IMR-90 (cell line): ENCODE data around the gene ATP5PB. TPM values are rescaled to one million over a fixed set of nuclear protein-coding genes. Genes with fewer than 3 reads are reported as not detected.

Experiments
- ATAC-seq: fragments of 200-7000 bp; cut with Tn5 transposase; 2 replicates; pipeline ENCODE4 v1.9.1; 2020; ENCODE audit warnings: low read depth, mild to moderate bottlenecking, moderate library complexity
- Bru-seq: library from RNA; stranded (reverse); fragments of 400-500 nt; gene quantifications from one replicate; lab custom pipeline; 2021; lab: Mats Ljungman, UMichigan
- BruChase-seq, 2 experiments: library from RNA; stranded (reverse); fragments of 400-500 nt; gene quantifications; one replicate each; lab custom pipeline; 2021; lab: Mats Ljungman, UMichigan
- BruUV-seq: library from RNA; stranded (reverse); fragments of 400-500 nt; replicated peaks from 2 replicates; lab custom pipeline; 2021; lab: Mats Ljungman, UMichigan
- CTCF ChIA-PET: fragments of 300-600 bp; formaldehyde crosslinking; extraction: SDS; loops from one replicate; lab custom pipeline; 2021; ENCODE audit warnings: antibody characterized with exemption; lab: Yijun Ruan, JAX
- POLR2A ChIA-PET: fragments of 300-600 bp; sonication (Branson Sonifier 250); formaldehyde crosslinking; loops from one replicate; lab custom pipeline; 2022; ENCODE audit warnings: antibody characterized with exemption; ENCODE audit not compliant: unreplicated experiment; lab: Charles Lee
- DNase-seq: peaks from one replicate; pipeline ENCODE4 v3.0.0; 2013
- H2AFZ ChIP-seq: replicated peaks from 2 replicates; pipeline ENCODE3; 2013; ENCODE audit warnings: low read length, mild to moderate bottlenecking; ENCODE audit not compliant: poor library complexity
- H2AK5ac ChIP-seq: 2 replicates; pipeline ENCODE4 v1.6.1; 2013; ENCODE audit warnings: low read depth, low read length, inconsistent platforms
- H2AK9ac ChIP-seq: replicated peaks from 2 replicates; pipeline ENCODE3; 2013; ENCODE audit warnings: mild to moderate bottlenecking, low read depth, low read length, moderate library complexity; ENCODE audit not compliant: poor library complexity
- H2BK120ac ChIP-seq: 2 replicates; pipeline ENCODE4 v1.6.1; 2013; ENCODE audit warnings: low read depth, low read length, inconsistent platforms
- H2BK15ac ChIP-seq: 3 replicates; pipeline ENCODE4 v1.6.1; 2013; ENCODE audit warnings: low read depth, low read length, inconsistent platforms
- H2BK20ac ChIP-seq: 2 replicates; pipeline ENCODE4 v1.6.1; 2013; ENCODE audit warnings: low read depth, mild to moderate bottlenecking, inconsistent platforms, low read length, moderate library complexity
- H2BK5ac ChIP-seq: 2 replicates; pipeline ENCODE4 v1.6.1; 2013; ENCODE audit warnings: mild to moderate bottlenecking, low read depth, low read length, inconsistent platforms; ENCODE audit not compliant: poor library complexity, severe bottlenecking
- H3K14ac ChIP-seq: replicated peaks from 2 replicates; pipeline ENCODE4 v1.6.1; 2013; ENCODE audit warnings: low read depth, low read length, inconsistent platforms
- H3K18ac ChIP-seq: 2 replicates; pipeline ENCODE4 v1.6.1; 2013; ENCODE audit warnings: low read depth, low read length, control low read depth
- H3K23ac ChIP-seq: 2 replicates; pipeline ENCODE4 v1.6.1; 2013; ENCODE audit warnings: low read depth, low read length, inconsistent platforms
- H3K27ac ChIP-seq: 2 replicates; pipeline ENCODE4 v1.5.1; 2013; ENCODE audit warnings: mild to moderate bottlenecking, control low read depth, low read length; ENCODE audit not compliant: insufficient read depth
- H3K27me3 ChIP-seq: 2 replicates; pipeline ENCODE4 v1.6.1; 2013; ENCODE audit warnings: low read length; ENCODE audit not compliant: control insufficient read depth, insufficient read depth
- H3K36me3 ChIP-seq: 2 replicates; pipeline ENCODE4 v1.6.1; 2013; ENCODE audit warnings: low read length, mixed read lengths; ENCODE audit not compliant: control insufficient read depth, insufficient read depth
- H3K4ac ChIP-seq: 2 replicates; pipeline ENCODE4 v1.6.1; 2013; ENCODE audit warnings: low read depth, low read length, inconsistent platforms
- H3K4me1 ChIP-seq: 2 replicates; pipeline ENCODE4 v1.6.1; 2013; ENCODE audit warnings: low read length, mixed read lengths; ENCODE audit not compliant: control insufficient read depth, insufficient read depth
- H3K4me2 ChIP-seq: 2 replicates; pipeline ENCODE4 v1.6.1; 2013; ENCODE audit warnings: low read depth, mild to moderate bottlenecking, control low read depth, low read length, moderate library complexity
- H3K4me3 ChIP-seq: 2 replicates; pipeline ENCODE4 v1.5.1; 2013; ENCODE audit warnings: low read depth, mild to moderate bottlenecking, control low read depth, low read length, moderate library complexity; ENCODE audit not compliant: insufficient read depth
- H3K56ac ChIP-seq: 2 replicates; pipeline ENCODE4 v1.6.1; 2013; ENCODE audit warnings: low read length, inconsistent platforms; ENCODE audit not compliant: insufficient read depth; ENCODE audit errors: extremely low read depth
- H3K79me1 ChIP-seq, 2 experiments: 2 replicates each; pipeline ENCODE4 v1.6.1; 2013; ENCODE audit warnings: low read length in 2 of 2, inconsistent platforms in 1 of 2, low read depth in 1 of 2
- H3K9ac ChIP-seq: 2 replicates; pipeline ENCODE4 v1.6.1; 2013; ENCODE audit warnings: low read depth, low read length, control low read depth
- H3K9me1 ChIP-seq: 2 replicates; pipeline ENCODE4 v1.6.1; 2013; ENCODE audit warnings: low read length, inconsistent platforms; ENCODE audit not compliant: insufficient read depth
- H3K9me3 ChIP-seq: 2 replicates; pipeline ENCODE4 v1.6.1; 2013; ENCODE audit warnings: low read length; ENCODE audit not compliant: control insufficient read depth, insufficient read depth
- H4K20me1 ChIP-seq: 2 replicates; pipeline ENCODE4 v1.6.1; 2013; ENCODE audit warnings: low read length, inconsistent platforms; ENCODE audit not compliant: insufficient read depth
- H4K5ac ChIP-seq: 2 replicates; pipeline ENCODE4 v1.6.1; 2013; ENCODE audit warnings: mild to moderate bottlenecking, low read depth, low read length, control low read depth
- H4K8ac ChIP-seq, 2 experiments: 2 replicates each; pipeline ENCODE4 v1.6.1; 2013; ENCODE audit warnings: low read depth in 2 of 2, low read length in 2 of 2, control low read depth in 1 of 2, inconsistent platforms in 1 of 2
- H4K91ac ChIP-seq: 2 replicates; pipeline ENCODE4 v1.6.1; 2013; ENCODE audit warnings: low read depth, low read length, inconsistent platforms; ENCODE audit not compliant: insufficient read depth
- BHLHE40 ChIP-seq: fragments of 150-350 bp; IDR thresholded peaks from 2 replicates; pipeline ENCODE4 v1.6.1; 2016; ENCODE audit warnings: mild to moderate bottlenecking, low read depth, low read length
- CHD1 ChIP-seq: IDR thresholded peaks from 2 replicates; pipeline ENCODE4 v1.6.1; 2012; ENCODE audit warnings: low read depth, low read length, improper control_type of control experiment
- MAFK ChIP-seq: IDR thresholded peaks from 2 replicates; pipeline ENCODE4 v1.6.1; 2012; ENCODE audit warnings: low read depth, low read length, improper control_type of control experiment
- MAZ ChIP-seq: IDR thresholded peaks from 2 replicates; pipeline ENCODE4 v1.6.1; 2012; ENCODE audit warnings: low read depth, mild to moderate bottlenecking, low read length, improper control_type of control experiment, moderate library complexity, borderline replicate concordance
- NFE2L2 ChIP-seq: fragments of 150-350 bp; IDR thresholded peaks from 2 replicates; pipeline ENCODE4 v1.6.1; 2016; ENCODE audit warnings: low read depth, mild to moderate bottlenecking, low read length
- POLR2A ChIP-seq: IDR thresholded peaks from 2 replicates; pipeline ENCODE4 v1.6.1; 2012; ENCODE audit warnings: mild to moderate bottlenecking, low read depth, low read length
- RCOR1 ChIP-seq: IDR thresholded peaks from 2 replicates; pipeline ENCODE4 v1.6.1; 2012; ENCODE audit warnings: mild to moderate bottlenecking, low read length, improper control_type of control experiment; ENCODE audit not compliant: insufficient replicate concordance
- RFX5 ChIP-seq: IDR thresholded peaks from 2 replicates; pipeline ENCODE4 v1.8.0; 2012; ENCODE audit warnings: low read depth, mild to moderate bottlenecking, low read length, moderate library complexity
- SMC3 ChIP-seq: fragments of 150-350 bp; IDR thresholded peaks from 2 replicates; pipeline ENCODE4 v1.6.1; 2016; ENCODE audit warnings: low read depth, mild to moderate bottlenecking, antibody characterized with exemption, low read length, moderate library complexity
- USF2 ChIP-seq: fragments of 150-350 bp; IDR thresholded peaks from 2 replicates; pipeline ENCODE4 v1.6.1; 2017; ENCODE audit warnings: mild to moderate bottlenecking, antibody characterized with exemption, low read length, low read depth
- WGBS, 2 experiments: methylation state at CpG; one replicate each; pipeline versions ENCODE4 v1.1.5 to v1.1.7; 2013; ENCODE audit warnings: missing lambda C conversion rate in 2 of 2; ENCODE audit not compliant: insufficient read length in 1 of 2; ENCODE audit errors: extremely low coverage in 2 of 2; 5-methylcytosine and 5-hydroxymethylcytosine counted together
- dilution Hi-C: fragments of 300-500 bp; cut with HindIII; formaldehyde crosslinking; loops from one replicate; pipeline ENCODE4 v1.14.3; 2018; ENCODE audit warnings: low sequenced_read_pairs; ENCODE audit not compliant: unreplicated experiment
- in situ Hi-C: fragments of 300-500 bp; cut with MboI; formaldehyde crosslinking; loops from 3 replicates; pipeline ENCODE4 v1.14.3; 2019; ENCODE audit warnings: low sequenced_read_pairs, inconsistent platforms, mixed read lengths
- intact Hi-C: fragments of 100-400 bp; cut with micrococcal nuclease; formaldehyde crosslinking; loops from 2 replicates; pipeline ENCODE4 v1.10.0; 2022
- long read RNA-seq: library from polyadenylated mRNA; unstranded; transcript quantifications from one replicate; pipeline ENCODE4 v2.0.0, GENCODE V29; 2021; ENCODE audit not compliant: unreplicated experiment
- polyA plus RNA-seq, 3 experiments: library from polyadenylated mRNA; depleted of rRNA; stranded (reverse); fragments of >200 nt; gene quantifications; 2 replicates each; pipeline ENCODE4 v1.2.3, GENCODE V29; 2012; ENCODE audit warnings: low replicate concordance in 1 of 3
- total RNA-seq: library from RNA; depleted of rRNA; stranded (reverse); fragments of >200 nt; gene quantifications from 2 replicates; pipeline ENCODE4 v1.2.3, GENCODE V29; 2012; rRNA removed
- TF ChIP-seq, protein P1 (sequence below): conservative IDR thresholded peaks from 2 replicates; pipeline ENCODE4 v1.5.1; 2012; ENCODE audit warnings: mild to moderate bottlenecking, low read depth, low read length, improper control_type of control experiment

The ATP5PB gene, protein sequence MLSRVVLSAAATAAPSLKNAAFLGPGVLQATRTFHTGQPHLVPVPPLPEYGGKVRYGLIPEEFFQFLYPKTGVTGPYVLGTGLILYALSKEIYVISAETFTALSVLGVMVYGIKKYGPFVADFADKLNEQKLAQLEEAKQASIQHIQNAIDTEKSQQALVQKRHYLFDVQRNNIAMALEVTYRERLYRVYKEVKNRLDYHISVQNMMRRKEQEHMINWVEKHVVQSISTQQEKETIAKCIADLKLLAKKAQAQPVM
- total RNA-seq, result 234 and 382 TPM in 2 replicates
- 265 and 301 TPM in 2 replicates for polyA plus RNA-seq (2012; rRNA removed)
- polyA plus RNA-seq (2012; cell fraction: cytosol; rRNA removed), result 35.0 and 120 TPM in 2 replicates
- 17.2 and 102 TPM in 2 replicates for polyA plus RNA-seq (2012; cell fraction: nucleus; rRNA removed; ENCODE audit: low replicate concordance)
- percentile 87 among the genes with signal in this experiment for Bru-seq, nascent RNA
- percentile 82 among the genes with signal in this experiment for BruChase-seq, experiment 1, labeled RNA remaining after a 6-hour chase
- BruChase-seq, experiment 2, labeled RNA remaining after a 2-hour chase, result percentile 75 among the genes with signal in this experiment
- long read RNA-seq, transcript ATP5PB-202 (7 exons, 3,156 nt), result major isoform, 125 of 136 reads
- long read RNA-seq, transcript ATP5PB-201 (6 exons, 1,040 nt), result minor isoform, 6 of 136 reads
- long read RNA-seq, partial matches to known transcripts, result 0 of 136 reads
- long read RNA-seq, other reads (novel, unspliced or antisense), result 5 of 136 reads

GRCh38 chr1:111448918-111449702, at the start of gene ATP5PB, which contains the start of gene WDR77:
Gene ATP5PB (plus strand): TSS chr1:111449464. CDS start chr1:111449542, 78 bp downstream.
Gene WDR77 (minus strand): TSS chr1:111449256. CDS start chr1:111449169, 87 bp downstream.
- Histone ChIP-seq H2BK120ac (peak within 1 kb of the TSS; percentile 60; the same call in 1 of the 2 replicates), H4K5ac (peak within 1 kb of the TSS; percentile 91), H3K23ac (peak within 1 kb of the TSS; percentile 90), H4K91ac (peak within 1 kb of the TSS; percentile 83), H2BK20ac (no peak within 1 kb of the TSS), H3K27me3 (no peaks in the 10 kb centered on the region), H2AFZ (peak within 1 kb of the TSS; percentile 96), H3K4me1 (peaks cover 2% of the 10 kb centered on the region), H3K4ac (peak within 1 kb of the TSS; percentile 94), H3K9me3 (no peaks in the 10 kb centered on the region), H2BK15ac (no peak within 1 kb of the TSS), H3K56ac (peak within 1 kb of the TSS; percentile 90), H3K9ac (peak within 1 kb of the TSS; percentile 96), H4K20me1 (no peaks in the 10 kb centered on the region; the same call in 1 of the 2 replicates), H3K4me2 (peak within 1 kb of the TSS; percentile 98), H4K8ac (peak within 1 kb of the TSS; percentile 79 to 97), H2BK5ac (peak within 1 kb of the TSS; percentile 81), H3K9me1 (peaks cover 3% of the 10 kb centered on the region), H3K79me1 (peaks cover 54 to 72% of the 10 kb centered on the region in 2 experiments), H3K27ac (peak within 1 kb of the TSS; percentile 91), H3K4me3 (peak within 1 kb of the TSS; percentile 92), H2AK5ac (peak within 1 kb of the TSS; percentile 71), H3K36me3 (peaks cover 6% of the 10 kb centered on the region), H3K14ac (peak within 1 kb of the TSS; percentile 94), H2AK9ac (peak within 1 kb of the TSS; percentile 95), H3K18ac (peak within 1 kb of the TSS; percentile 62; the same call in 1 of the 2 replicates)
- CTCF ChIA-PET, result interaction anchor here (1.2 kb wide), 1 partner anchor 30 kb away, joined by 6 read pairs; no protein-coding TSS in a partner anchor
- POLR2A ChIA-PET, result interaction anchor here (0.6 to 1.0 kb wide), 3 partner anchors 12 to 133 kb away, joined by 3 to 4 read pairs (median 3); no protein-coding TSS in a partner anchor
- dilution Hi-C loops (no loop called here), in situ Hi-C loops (no loop called here), intact Hi-C loops (no loop called here)
- ATAC-seq (peak; percentile 98), DNase-seq (peak; percentile 99)
- no TSS peak for BruUV-seq
- WGBS, 2 experiments, result 0% methylated on average over 10 of the region's 54 CpGs; no CpG with 5 or more reads in 1 of the 2 experiments
- TF ChIP-seq RCOR1 (no peak), NFE2L2 (no peak), CHD1 (0 out of 2 replicates have a peak, but pooled peaks have one; percentile 26), USF2 (peak; percentile 95), MAFK (no peak), MAZ (no peak; the same call in 1 of the 2 replicates), BHLHE40 (no peak), POLR2A (peak; percentile 61; the same call in 1 of the 2 replicates), SMC3 (no peak), RFX5 (no peak)
- TF ChIP-seq, protein P1, sequence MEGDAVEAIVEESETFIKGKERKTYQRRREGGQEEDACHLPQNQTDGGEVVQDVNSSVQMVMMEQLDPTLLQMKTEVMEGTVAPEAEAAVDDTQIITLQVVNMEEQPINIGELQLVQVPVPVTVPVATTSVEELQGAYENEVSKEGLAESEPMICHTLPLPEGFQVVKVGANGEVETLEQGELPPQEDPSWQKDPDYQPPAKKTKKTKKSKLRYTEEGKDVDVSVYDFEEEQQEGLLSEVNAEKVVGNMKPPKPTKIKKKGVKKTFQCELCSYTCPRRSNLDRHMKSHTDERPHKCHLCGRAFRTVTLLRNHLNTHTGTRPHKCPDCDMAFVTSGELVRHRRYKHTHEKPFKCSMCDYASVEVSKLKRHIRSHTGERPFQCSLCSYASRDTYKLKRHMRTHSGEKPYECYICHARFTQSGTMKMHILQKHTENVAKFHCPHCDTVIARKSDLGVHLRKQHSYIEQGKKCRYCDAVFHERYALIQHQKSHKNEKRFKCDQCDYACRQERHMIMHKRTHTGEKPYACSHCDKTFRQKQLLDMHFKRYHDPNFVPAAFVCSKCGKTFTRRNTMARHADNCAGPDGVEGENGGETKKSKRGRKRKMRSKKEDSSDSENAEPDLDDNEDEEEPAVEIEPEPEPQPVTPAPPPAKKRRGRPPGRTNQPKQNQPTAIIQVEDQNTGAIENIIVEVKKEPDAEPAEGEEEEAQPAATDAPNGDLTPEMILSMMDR, result 0 out of 2 replicates have a peak, but pooled peaks have one; percentile 3
